ENCODE results near the gene KCNQ5.
"Not testable (repeated sequence)": the region's sequence is repeated elsewhere in the genome, so short reads cannot be mapped to it uniquely, and the experiment has no call there.

The KCNQ5 gene

GRCh38 chr6:72890233-72890632, 268.4 kb downstream of the KCNQ5 start:
- Histone ChIP-seq H3K4me2 (ENCODE audit: low read length) (no peak overlapping the region), H3K4me1 (ENCODE audit: control insufficient read depth, insufficient read depth, low read length) (peaks cover 3% of the 10 kb centered on the region), H3K4me3 (ENCODE audit: low read length) (no peak overlapping the region), H3K36me3 (ENCODE audit: insufficient read depth, low read length) (no peaks in the 10 kb centered on the region), H3K9me3 (replicated peaks; ENCODE audit: low read length) (peaks cover 4% of the 10 kb centered on the region), H3K27me3 (ENCODE audit: control insufficient read depth, insufficient read depth, low read length) (no peaks in the 10 kb centered on the region), H3K9ac (ENCODE audit: low read depth, low read length) (no peak overlapping the region)

DNA sequence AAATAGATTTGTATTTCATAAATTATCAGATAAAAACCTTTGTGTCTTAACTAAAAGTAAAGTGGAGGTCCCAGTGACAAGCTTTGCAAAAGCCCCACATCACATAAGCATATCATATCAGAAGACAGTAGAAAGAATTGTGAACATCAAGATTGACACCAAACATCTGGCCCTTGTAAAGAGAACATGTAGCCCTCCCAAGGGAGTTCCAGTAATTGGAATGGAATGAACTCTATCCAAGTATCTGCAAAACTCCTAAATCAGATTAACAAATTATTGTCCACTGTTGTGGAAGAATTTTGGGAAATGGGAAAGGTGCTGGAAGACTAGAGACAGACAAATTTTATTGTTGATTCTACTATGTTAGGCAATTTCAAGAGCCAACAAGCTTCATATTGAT, 268.8 kb downstream of the KCNQ5 start:
- H3K9me3 ChIP-seq (replicated peaks; ENCODE audit: low read length): peaks cover 4% of the 10 kb centered on the region
- H3K36me3 ChIP-seq (ENCODE audit: insufficient read depth, low read length): no peaks in the 10 kb centered on the region
- H3K9ac ChIP-seq (ENCODE audit: low read depth, low read length): no peak overlapping the region
- no peaks in the 10 kb centered on the region for H3K27me3 ChIP-seq (ENCODE audit: control insufficient read depth, insufficient read depth, low read length)
- no peak overlapping the region for H3K4me2 ChIP-seq (ENCODE audit: low read length)
- H3K4me3 ChIP-seq (ENCODE audit: low read length): no peak overlapping the region
- H3K4me1 ChIP-seq (ENCODE audit: control insufficient read depth, insufficient read depth, low read length): peaks cover 3% of the 10 kb centered on the region

DNA sequence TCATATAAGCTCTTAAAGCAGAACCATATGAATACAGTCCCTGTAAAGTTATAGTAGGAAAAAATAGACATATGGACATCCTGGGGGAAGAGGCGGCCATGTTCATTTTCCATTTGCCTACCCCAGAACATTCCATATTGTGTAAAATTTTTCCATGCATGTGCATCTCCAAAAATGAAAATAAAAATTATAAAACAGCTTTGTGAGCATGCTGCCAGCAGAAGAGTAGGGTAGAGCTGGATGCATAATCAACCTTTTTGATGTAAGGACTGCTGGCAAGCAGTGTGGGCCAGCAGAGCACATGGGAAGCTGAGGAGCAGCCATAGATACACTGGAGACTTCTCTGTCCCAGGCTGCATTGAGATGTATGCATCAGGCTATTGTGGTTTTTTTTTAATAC, 271.0 kb downstream of the KCNQ5 start:
- Histone ChIP-seq H3K36me3 (ENCODE audit: insufficient read depth, low read length) (no peaks in the 10 kb centered on the region), H3K9ac (ENCODE audit: low read depth, low read length) (no peak overlapping the region), H3K9me3 (replicated peaks; ENCODE audit: low read length) (no peaks in the 10 kb centered on the region), H3K4me1 (ENCODE audit: control insufficient read depth, insufficient read depth, low read length) (peaks cover 3% of the 10 kb centered on the region), H3K4me2 (ENCODE audit: low read length) (no peak overlapping the region), H3K27me3 (ENCODE audit: control insufficient read depth, insufficient read depth, low read length) (no peaks in the 10 kb centered on the region), H3K4me3 (ENCODE audit: low read length) (no peak overlapping the region)

GRCh38 chr6:72894091-72894490, 272.2 kb downstream of the KCNQ5 start:
- Histone ChIP-seq H3K27me3 (ENCODE audit: control insufficient read depth, insufficient read depth, low read length) (no peaks in the 10 kb centered on the region), H3K9me3 (replicated peaks; ENCODE audit: low read length) (no peaks in the 10 kb centered on the region), H3K9ac (ENCODE audit: low read depth, low read length) (no peak overlapping the region), H3K4me2 (ENCODE audit: low read length) (no peak overlapping the region), H3K4me3 (ENCODE audit: low read length) (no peak overlapping the region), H3K4me1 (ENCODE audit: control insufficient read depth, insufficient read depth, low read length) (peaks cover 3% of the 10 kb centered on the region), H3K36me3 (ENCODE audit: insufficient read depth, low read length) (no peaks in the 10 kb centered on the region)

- not testable (repeated sequence) for H3K4me1 ChIP-seq (ENCODE audit: control insufficient read depth, insufficient read depth, low read length); H3K4me3 ChIP-seq (ENCODE audit: low read length); H3K36me3 ChIP-seq (ENCODE audit: insufficient read depth, low read length); H3K27me3 ChIP-seq (ENCODE audit: control insufficient read depth, insufficient read depth, low read length); H3K9me3 ChIP-seq (replicated peaks; ENCODE audit: low read length); H3K4me2 ChIP-seq (ENCODE audit: low read length); H3K9ac ChIP-seq (ENCODE audit: low read depth, low read length)
These were observed 276.4 kb downstream of the KCNQ5 start for GRCh38 chr6:72898313-72898712.

GRCh38 chr6:72905705-72906478, 284.0 kb downstream of the KCNQ5 start:
- Histone ChIP-seq H3K4me1 (ENCODE audit: control insufficient read depth, insufficient read depth, low read length) (no peaks in the 10 kb centered on the region), H3K4me3 (ENCODE audit: low read length) (no peak overlapping the region), H3K27me3 (ENCODE audit: control insufficient read depth, insufficient read depth, low read length) (no peaks in the 10 kb centered on the region), H3K4me2 (ENCODE audit: low read length) (no peak overlapping the region), H3K9ac (ENCODE audit: low read depth, low read length) (no peak overlapping the region), H3K36me3 (ENCODE audit: insufficient read depth, low read length) (no peaks in the 10 kb centered on the region), H3K9me3 (replicated peaks; ENCODE audit: low read length) (no peaks in the 10 kb centered on the region)

- H3K4me3 ChIP-seq (ENCODE audit: low read length): no peak overlapping the region
- H3K9me3 ChIP-seq (replicated peaks; ENCODE audit: low read length): no peaks in the 10 kb centered on the region
- H3K9ac ChIP-seq (ENCODE audit: low read depth, low read length): no peak overlapping the region
- peaks cover 4% of the 10 kb centered on the region for H3K4me1 ChIP-seq (ENCODE audit: control insufficient read depth, insufficient read depth, low read length)
- no peaks in the 10 kb centered on the region for H3K27me3 ChIP-seq (ENCODE audit: control insufficient read depth, insufficient read depth, low read length)
- no peaks in the 10 kb centered on the region for H3K36me3 ChIP-seq (ENCODE audit: insufficient read depth, low read length)
- no peak overlapping the region for H3K4me2 ChIP-seq (ENCODE audit: low read length)
These were observed 289.7 kb downstream of the KCNQ5 start for GRCh38 chr6:72911463-72912155.

GRCh38 chr6:72913797-72914196, 291.9 kb downstream of the KCNQ5 start:
- H3K9ac ChIP-seq (ENCODE audit: low read depth, low read length): no peak overlapping the region
- no peak overlapping the region for H3K4me3 ChIP-seq (ENCODE audit: low read length)
- no peaks in the 10 kb centered on the region for H3K36me3 ChIP-seq (ENCODE audit: insufficient read depth, low read length)
- H3K9me3 ChIP-seq (replicated peaks; ENCODE audit: low read length): no peaks in the 10 kb centered on the region
- H3K4me1 ChIP-seq (ENCODE audit: control insufficient read depth, insufficient read depth, low read length): peaks cover 4% of the 10 kb centered on the region
- no peaks in the 10 kb centered on the region for H3K27me3 ChIP-seq (ENCODE audit: control insufficient read depth, insufficient read depth, low read length)
- no peak overlapping the region for H3K4me2 ChIP-seq (ENCODE audit: low read length)

- no peaks in the 10 kb centered on the region for H3K9me3 ChIP-seq (replicated peaks; ENCODE audit: low read length)
- no peaks in the 10 kb centered on the region for H3K27me3 ChIP-seq (ENCODE audit: control insufficient read depth, insufficient read depth, low read length)
- no peak overlapping the region for H3K4me3 ChIP-seq (ENCODE audit: low read length)
- H3K4me1 ChIP-seq (ENCODE audit: control insufficient read depth, insufficient read depth, low read length): peaks cover 4% of the 10 kb centered on the region
- H3K9ac ChIP-seq (ENCODE audit: low read depth, low read length): no peak overlapping the region
- no peaks in the 10 kb centered on the region for H3K36me3 ChIP-seq (ENCODE audit: insufficient read depth, low read length)
- H3K4me2 ChIP-seq (ENCODE audit: low read length): no peak overlapping the region
These were observed 294.4 kb downstream of the KCNQ5 start for GRCh38 chr6:72916298-72916697.

DNA sequence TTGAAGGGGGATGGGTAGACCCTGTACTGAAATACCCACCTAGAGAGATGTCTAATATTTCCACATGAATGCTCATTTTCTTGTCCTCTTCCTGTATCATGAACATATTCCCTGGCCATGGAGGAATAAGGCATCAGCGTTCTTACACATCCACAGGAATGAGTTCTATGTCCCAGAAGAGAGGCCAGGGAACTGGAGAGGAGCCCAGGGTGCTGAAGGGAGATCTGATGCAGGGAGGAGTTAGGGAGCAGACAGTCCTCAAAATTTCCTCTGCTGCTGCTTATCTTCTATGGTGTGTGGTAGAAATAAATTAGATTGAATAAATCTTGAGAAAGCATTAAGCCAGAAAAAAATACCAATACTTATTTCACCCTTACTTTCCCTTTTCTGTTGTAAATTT, 295.0 kb downstream of the KCNQ5 start:
- H3K9ac ChIP-seq (ENCODE audit: low read depth, low read length): no peak overlapping the region
- no peaks in the 10 kb centered on the region for H3K9me3 ChIP-seq (replicated peaks; ENCODE audit: low read length)

GRCh38 chr6:72922401-72922800, 300.5 kb downstream of the KCNQ5 start:
- Histone ChIP-seq H3K4me3 (ENCODE audit: low read length) (no peak overlapping the region), H3K4me1 (ENCODE audit: control insufficient read depth, insufficient read depth, low read length) (peaks cover 6% of the 10 kb centered on the region), H3K9ac (ENCODE audit: low read depth, low read length) (no peak overlapping the region), H3K36me3 (ENCODE audit: insufficient read depth, low read length) (no peaks in the 10 kb centered on the region), H3K4me2 (ENCODE audit: low read length) (no peak overlapping the region), H3K27me3 (ENCODE audit: control insufficient read depth, insufficient read depth, low read length) (no peaks in the 10 kb centered on the region), H3K9me3 (replicated peaks; ENCODE audit: low read length) (no peaks in the 10 kb centered on the region)

More for the DNA sequence above, 295.0 kb downstream of the KCNQ5 start:
- Histone ChIP-seq H3K36me3 (ENCODE audit: insufficient read depth, low read length) (no peaks in the 10 kb centered on the region), H3K4me3 (ENCODE audit: low read length) (no peak overlapping the region), H3K4me1 (ENCODE audit: control insufficient read depth, insufficient read depth, low read length) (peaks cover under 1% of the 10 kb centered on the region), H3K4me2 (ENCODE audit: low read length) (no peak overlapping the region), H3K27me3 (ENCODE audit: control insufficient read depth, insufficient read depth, low read length) (no peaks in the 10 kb centered on the region)

- H3K4me2 ChIP-seq (ENCODE audit: low read length): no peak overlapping the region
These were observed 303.3 kb downstream of the KCNQ5 start for GRCh38 chr6:72925136-72925535.

More at GRCh38 chr6:72925136-72925535, 303.3 kb downstream of the KCNQ5 start:
- peaks cover 8% of the 10 kb centered on the region for H3K4me1 ChIP-seq (ENCODE audit: control insufficient read depth, insufficient read depth, low read length)
- no peaks in the 10 kb centered on the region for H3K9me3 ChIP-seq (replicated peaks; ENCODE audit: low read length)
- no peaks in the 10 kb centered on the region for H3K36me3 ChIP-seq (ENCODE audit: insufficient read depth, low read length)
- no peak overlapping the region for H3K9ac ChIP-seq (ENCODE audit: low read depth, low read length)
- H3K27me3 ChIP-seq (ENCODE audit: control insufficient read depth, insufficient read depth, low read length): no peaks in the 10 kb centered on the region
- H3K4me3 ChIP-seq (ENCODE audit: low read length): no peak overlapping the region
